Kasumi-1 (cell line): ENCODE data around the gene DGKG.

Source experiments
- DNase-seq, 2 experiments: peaks; one replicate each; lab custom pipeline; 2025; lab: John Stamatoyannopoulos, UW

DGKG gene

GRCh38 chr3:186210852-186211500 lies 151.1 kb downstream of the DGKG start:
- no peak for DNase-seq

GRCh38 chr3:186209810-186210752 lies 152.0 kb downstream of the DGKG start:
- DNase-seq: peak; percentile 69 to 76

- DNase-seq: peak in 1 of 2 experiments; percentile 10
These were observed 153.6 kb downstream of the DGKG start for GRCh38 chr3:186208296-186208989.

GRCh38 chr3:186207515-186207914 lies 154.5 kb downstream of the DGKG start:
- DNase-seq: no peak

GRCh38 chr3:186200726-186201125 lies 161.3 kb downstream of the DGKG start:
- no peak for DNase-seq

- no peak for DNase-seq
These were observed 163.6 kb downstream of the DGKG start for GRCh38 chr3:186198442-186198841.

- no peak for DNase-seq
These were observed 167.6 kb downstream of the DGKG start for GRCh38 chr3:186194451-186194811.

- no peak for DNase-seq
These were observed 168.2 kb downstream of the DGKG start for GRCh38 chr3:186193534-186194450.

GRCh38 chr3:186192823-186193222 lies 169.2 kb downstream of the DGKG start:
- DNase-seq: no peak

- DNase-seq: no peak
These were observed 172.5 kb downstream of the DGKG start for GRCh38 chr3:186189492-186189891.

- DNase-seq: no peak
These were observed 174.4 kb downstream of the DGKG start for GRCh38 chr3:186187401-186188275.

- DNase-seq: peak; percentile 96
These were observed 176.7 kb downstream of the DGKG start for GRCh38 chr3:186185194-186185787.

GRCh38 chr3:186184021-186184420 lies 178.0 kb downstream of the DGKG start:
- no peak for DNase-seq

- DNase-seq: peak; percentile 29 to 56
These were observed 179.2 kb downstream of the DGKG start for GRCh38 chr3:186182850-186183249.

- DNase-seq: no peak
These were observed 180.1 kb downstream of the DGKG start for GRCh38 chr3:186181901-186182300.

- DNase-seq: peak in 1 of 2 experiments; percentile 5
These were observed 181.0 kb downstream of the DGKG start for GRCh38 chr3:186180891-186181481.

- DNase-seq: no peak
These were observed 181.9 kb downstream of the DGKG start for GRCh38 chr3:186180151-186180550.

- DNase-seq: no peak
These were observed 183.6 kb downstream of the DGKG start for GRCh38 chr3:186178412-186178811.

GRCh38 chr3:186176373-186176990 lies 185.6 kb downstream of the DGKG start:
- no peak for DNase-seq
